A549 (cell line): ENCODE measurements around the gene NPHP3. TPM values are rescaled to one million over a fixed set of nuclear protein-coding genes. Genes with fewer than 3 reads are reported as not detected.
"Not testable (repeated sequence)": the region's sequence is repeated elsewhere in the genome, so short reads cannot be mapped to it uniquely, and the experiment has no call there.

ENCODE experiments used
- ATAC-seq, 2 experiments: fragments of 200-7000 bp in 1 of 2; fragments of >200 bp in 1 of 2; cut with Nextera tagmentation in 1 of 2; cut with Tn5 transposase in 1 of 2; 3 replicates each; pipeline versions ENCODE4 v1.8.0 to v1.9.1; 2018 to 2020; ENCODE audit warnings: mild to moderate bottlenecking in 1 of 2, moderate library complexity in 1 of 2
- CTCF ChIA-PET: fragments of 300-600 bp; sonication (Branson Sonifier 250); formaldehyde crosslinking; extraction: SDS; loops from one replicate; lab custom pipeline; 2021; ENCODE audit warnings: antibody characterized with exemption, inconsistent platforms; lab: Yijun Ruan, JAX
- POLR2A ChIA-PET: fragments of 350-600 bp; formaldehyde crosslinking; extraction: SDS; loops from one replicate; lab custom pipeline; 2021; ENCODE audit warnings: antibody characterized with exemption, inconsistent platforms; lab: Yijun Ruan, JAX
- DNase-seq, 2 experiments: peaks; one replicate each; pipeline versions ENCODE4 v3.0.0 to v3.0.0-alpha.2; 2011 to 2016; ENCODE audit warnings: low read depth in 1 of 2, low spot score in 1 of 2
- FAIRE-seq: peaks from 2 replicates; lab custom pipeline; 2011; peaks lifted over from hg19 to GRCh38; lab: Jason Lieb, UNC
- H3K27ac ChIP-seq, 2 experiments: fragments of >200 bp; sonication (Bioruptor Twin); formaldehyde crosslinking; 3 replicates each; pipeline ENCODE4 v1.5.1; 2016 to 2017
- H3K4me1 ChIP-seq: fragments of >200 bp; sonication (Bioruptor Twin); formaldehyde crosslinking; 3 replicates; pipeline ENCODE4 v1.6.1; 2016
- H3K4me2 ChIP-seq: fragments of >200 bp; sonication (Bioruptor Twin); formaldehyde crosslinking; 3 replicates; pipeline ENCODE4 v1.6.1; 2016
- H3K4me3 ChIP-seq: fragments of >200 bp; sonication (Bioruptor Twin); formaldehyde crosslinking; 3 replicates; pipeline ENCODE4 v1.5.1; 2016
- H3K9me3 ChIP-seq: fragments of >200 bp; sonication (Bioruptor Twin); formaldehyde crosslinking; 3 replicates; pipeline ENCODE4 v1.6.1; 2016
- CBX2 ChIP-seq: fragments of 200-600 bp; sonication (generic); IDR thresholded peaks from 2 replicates; pipeline ENCODE4 v1.6.1; 2016; ENCODE audit warnings: low read depth, mild to moderate bottlenecking, borderline replicate concordance
- CEBPB ChIP-seq, 2 experiments: fragments of >200 bp in 1 of 2; sonication (Bioruptor Twin) in 1 of 2; formaldehyde crosslinking in 1 of 2; IDR thresholded peaks; 2 replicates each; pipeline ENCODE4 v1.6.1; 2012 to 2016
- CHD4 ChIP-seq: fragments of 200-600 bp; sonication (generic); IDR thresholded peaks from 2 replicates; pipeline ENCODE4 v1.6.1; 2016; ENCODE audit warnings: antibody characterized with exemption, mild to moderate bottlenecking, borderline replicate concordance
- FOXS1 ChIP-seq: fragments of 250-450 bp; sonication (Bioruptor Pico); IDR thresholded peaks from 2 replicates; pipeline ENCODE4 v1.5.0; 2020; ENCODE audit warnings: mild to moderate bottlenecking, moderate library complexity
- HOXB13 ChIP-seq: fragments of 250-450 bp; sonication (Bioruptor Pico); IDR thresholded peaks from 2 replicates; pipeline ENCODE4 v1.5.0; 2020; ENCODE audit warnings: low read depth, mild to moderate bottlenecking, moderate library complexity
- JUNB ChIP-seq: fragments of >200 bp; sonication (Bioruptor Twin); formaldehyde crosslinking; IDR thresholded peaks from 2 replicates; pipeline ENCODE4 v1.6.1; 2016
- KDM5A ChIP-seq: fragments of 200-600 bp; sonication (generic); IDR thresholded peaks from 2 replicates; pipeline ENCODE4 v1.6.1; 2016; ENCODE audit warnings: antibody characterized with exemption, mild to moderate bottlenecking
- NFE2L2 ChIP-seq: fragments of 150-350 bp; conservative IDR thresholded peaks from 2 replicates; pipeline ENCODE4 v1.6.1; 2014; ENCODE audit warnings: low read length
- PHF8 ChIP-seq: fragments of 200-600 bp; sonication (generic); IDR thresholded peaks from 2 replicates; pipeline ENCODE4 v1.6.1; 2016; ENCODE audit warnings: low read depth, mild to moderate bottlenecking, antibody characterized with exemption, moderate library complexity, borderline replicate concordance
- RAD21 ChIP-seq, 2 experiments: fragments of >200 bp in 1 of 2; sonication (Bioruptor Twin) in 1 of 2; formaldehyde crosslinking in 1 of 2; IDR thresholded peaks in 1 of 2; conservative IDR thresholded peaks in 1 of 2; 2 replicates in 1 of 2; 3 replicates in 1 of 2; pipeline ENCODE4 v1.6.1; 2012 to 2018; ENCODE audit warnings: inconsistent platforms in 1 of 2
- RFX5 ChIP-seq: fragments of 450-650 bp; IDR thresholded peaks from 2 replicates; pipeline ENCODE4 v1.7.1; 2014; ENCODE audit warnings: antibody characterized with exemption, mild to moderate bottlenecking, moderate library complexity
- SMC3 ChIP-seq: fragments of >200 bp; sonication (Bioruptor Twin); formaldehyde crosslinking; IDR thresholded peaks from 3 replicates; pipeline ENCODE4 v1.6.1; 2018; ENCODE audit warnings: inconsistent platforms
- SREBF2 ChIP-seq: fragments of 450-650 bp; IDR thresholded peaks from 2 replicates; pipeline ENCODE4 v1.6.1; 2014; ENCODE audit warnings: mild to moderate bottlenecking, moderate library complexity
- TP53 ChIP-seq: fragments of 250-450 bp; sonication (Bioruptor Pico); IDR thresholded peaks from 2 replicates; pipeline ENCODE4 v1.5.0; 2021; ENCODE audit warnings: mild to moderate bottlenecking, moderate library complexity
- ZSCAN20 ChIP-seq: fragments of 250-450 bp; sonication (Bioruptor Pico); IDR thresholded peaks from 2 replicates; pipeline ENCODE4 v1.8.0; 2022; ENCODE audit warnings: mild to moderate bottlenecking, moderate library complexity
- WGBS: methylation state at CpG from one replicate; pipeline ENCODE4 v1.1.6; 2017; ENCODE audit errors: missing lambda C conversion rate; 5-methylcytosine and 5-hydroxymethylcytosine counted together
- polyA plus RNA-seq, 4 experiments: library from polyadenylated mRNA; depleted of rRNA in 3 of 4; stranded (reverse); fragments of >200 nt; fragmentation: RNase III in 1 of 4; extraction: RNeasy Plus Mini Kit Qiagen cat#74134 plus additional on column Dnase treatment in 1 of 4; gene quantifications; 2 replicates in 3 of 4; 3 replicates in 1 of 4; pipeline ENCODE4 v1.2.3, GENCODE V29; 2011 to 2017
- TF ChIP-seq, protein P1 (sequence below): fragments of >200 bp; sonication (Bioruptor Twin); formaldehyde crosslinking; IDR thresholded peaks from 3 replicates; pipeline ENCODE4 v1.5.1; 2016
- TF ChIP-seq, protein P2 (sequence below): fragments of 200-600 bp; sonication (generic); IDR thresholded peaks from 2 replicates; pipeline ENCODE4 v1.6.1; 2016; ENCODE audit warnings: antibody characterized with exemption, mild to moderate bottlenecking, moderate library complexity
- TF ChIP-seq, protein P3 (sequence below): fragments of >200 bp; sonication (Bioruptor Twin); formaldehyde crosslinking; IDR thresholded peaks from 2 replicates; pipeline ENCODE4 v1.6.1; 2016
- TF ChIP-seq, protein P4 (sequence below): IDR thresholded peaks from 2 replicates; pipeline ENCODE4 v1.6.1; 2012
- TF ChIP-seq, protein P5 (sequence below): fragments of 450-650 bp; IDR thresholded peaks from 2 replicates; pipeline ENCODE4 v1.6.1; 2014; ENCODE audit warnings: antibody characterized with exemption

Gene NPHP3
- polyA plus RNA-seq, 2 of the 4 experiments (the other 2 are of a cell fraction) = 6.5 to 18.6 TPM

DNA sequence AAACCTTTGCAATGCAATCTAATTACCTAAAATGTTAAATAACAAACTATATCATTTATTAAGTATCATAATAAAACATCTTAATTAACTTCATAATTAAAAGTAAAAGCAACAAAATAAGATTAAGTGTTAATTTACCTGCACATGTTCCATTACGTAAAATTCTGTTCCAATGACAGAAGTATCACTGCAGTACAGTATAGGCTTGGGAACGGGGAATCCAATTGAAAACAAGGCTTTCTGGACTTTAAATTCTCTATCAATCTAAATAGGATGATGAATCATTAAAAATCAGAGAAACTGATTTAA is 79.7 kb downstream of the NPHP3 start:
- Histone ChIP-seq H3K4me2 (no peak overlapping the region), H3K27ac (no peak overlapping the region), H3K9me3 (no peaks in the 10 kb centered on the region), H3K4me1 (peaks cover 21% of the 10 kb centered on the region), H3K4me3 (no peak overlapping the region)
- no peak for ATAC-seq
- no peak for FAIRE-seq
- no peak for DNase-seq
- WGBS = 45% methylated on average over 2 of the region's 2 CpGs
- CTCF ChIA-PET = interaction anchor here (0.9 to 2.1 kb wide), 10 partner anchors 11 to 291 kb away, joined by 3 to 16 read pairs (median 6); partner anchors contain the start of genes ACAD11 and UBA5
- TF ChIP-seq RAD21 (conservative IDR thresholded peaks at IDR 0.05 in 1 of 2, IDR thresholded peaks at IDR 0.05 in 1 of 2) = 0 out of 5 replicates have a peak, but pooled peaks of 1 of the 2 experiments have one; percentile 4
- no peak for TF ChIP-seq JUNB
- TF ChIP-seq, all 56 proteins: peak for 1
- POLR2A ChIA-PET = interaction anchor here (1.0 kb wide), 1 partner anchor 17 kb away, joined by 3 read pairs; the partner anchor contains the start of genes ACAD11 and UBA5

DNA sequence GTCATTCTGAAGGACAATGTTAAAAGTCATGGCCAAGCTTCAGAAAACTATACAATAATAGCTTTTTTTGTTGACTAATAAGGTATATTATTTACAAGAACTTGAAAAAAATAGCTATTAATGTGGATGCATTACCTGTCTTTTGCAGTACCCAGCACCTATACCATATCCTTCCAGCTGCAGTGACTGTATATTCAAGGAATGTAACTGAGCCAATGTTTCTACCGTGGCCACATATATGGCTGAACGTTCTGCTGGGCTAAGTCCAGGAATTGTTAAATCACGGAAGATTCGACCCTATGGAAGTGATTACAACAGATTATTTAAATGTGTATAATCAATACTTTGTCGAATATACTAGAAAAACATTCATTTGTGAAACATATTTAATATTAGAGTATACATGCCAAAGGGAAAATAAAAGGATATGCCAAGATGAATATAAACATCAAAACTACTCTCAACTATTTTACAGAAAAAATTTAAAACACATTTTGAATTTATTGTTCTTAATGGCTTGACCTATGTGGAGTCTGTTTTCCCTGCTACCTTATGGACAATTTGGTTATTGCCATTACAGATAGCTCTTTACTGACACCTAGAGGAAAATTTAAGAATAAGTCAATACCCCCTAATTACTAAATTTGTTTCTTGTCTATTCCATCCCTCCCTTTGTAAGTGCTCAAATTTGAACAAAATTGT is 80.2 kb downstream of the NPHP3 start:
- no peak for FAIRE-seq
- WGBS = 48% methylated on average over 5 of the region's 5 CpGs
- peak; percentile 37 to 38 for DNase-seq
- H3K27ac ChIP-seq = no peak overlapping the region
- no peaks in the 10 kb centered on the region for H3K9me3 ChIP-seq
- TF ChIP-seq RAD21 (conservative IDR thresholded peaks at IDR 0.05 in 1 of 2, IDR thresholded peaks at IDR 0.05 in 1 of 2) (peak; percentile 64 to 66), HOXB13 (CRISPR knock-in tag) (no peak), PHF8 (no peak), TP53 (CRISPR knock-in tag) (no peak), FOXS1 (CRISPR knock-in tag) (no peak), SMC3 (peak; percentile 53), KDM5A (no peak)
- TF ChIP-seq, protein P1, sequence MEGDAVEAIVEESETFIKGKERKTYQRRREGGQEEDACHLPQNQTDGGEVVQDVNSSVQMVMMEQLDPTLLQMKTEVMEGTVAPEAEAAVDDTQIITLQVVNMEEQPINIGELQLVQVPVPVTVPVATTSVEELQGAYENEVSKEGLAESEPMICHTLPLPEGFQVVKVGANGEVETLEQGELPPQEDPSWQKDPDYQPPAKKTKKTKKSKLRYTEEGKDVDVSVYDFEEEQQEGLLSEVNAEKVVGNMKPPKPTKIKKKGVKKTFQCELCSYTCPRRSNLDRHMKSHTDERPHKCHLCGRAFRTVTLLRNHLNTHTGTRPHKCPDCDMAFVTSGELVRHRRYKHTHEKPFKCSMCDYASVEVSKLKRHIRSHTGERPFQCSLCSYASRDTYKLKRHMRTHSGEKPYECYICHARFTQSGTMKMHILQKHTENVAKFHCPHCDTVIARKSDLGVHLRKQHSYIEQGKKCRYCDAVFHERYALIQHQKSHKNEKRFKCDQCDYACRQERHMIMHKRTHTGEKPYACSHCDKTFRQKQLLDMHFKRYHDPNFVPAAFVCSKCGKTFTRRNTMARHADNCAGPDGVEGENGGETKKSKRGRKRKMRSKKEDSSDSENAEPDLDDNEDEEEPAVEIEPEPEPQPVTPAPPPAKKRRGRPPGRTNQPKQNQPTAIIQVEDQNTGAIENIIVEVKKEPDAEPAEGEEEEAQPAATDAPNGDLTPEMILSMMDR = peak; percentile 74
- peak; percentile 50 to 68; a peak in 5 of 6 replicates for ATAC-seq
- peaks cover 26% of the 10 kb centered on the region for H3K4me1 ChIP-seq
- no peak overlapping the region for H3K4me2 ChIP-seq
- no peak overlapping the region for H3K4me3 ChIP-seq
- CTCF ChIA-PET = interaction anchor here (0.9 to 2.1 kb wide), 14 partner anchors 11 to 290 kb away, joined by 3 to 16 read pairs (median 4); partner anchors contain the start of genes ACAD11 and UBA5
- POLR2A ChIA-PET = interaction anchor here (1.0 kb wide), 1 partner anchor 18 kb away, joined by 3 read pairs; the partner anchor contains the start of genes ACAD11 and UBA5

DNA sequence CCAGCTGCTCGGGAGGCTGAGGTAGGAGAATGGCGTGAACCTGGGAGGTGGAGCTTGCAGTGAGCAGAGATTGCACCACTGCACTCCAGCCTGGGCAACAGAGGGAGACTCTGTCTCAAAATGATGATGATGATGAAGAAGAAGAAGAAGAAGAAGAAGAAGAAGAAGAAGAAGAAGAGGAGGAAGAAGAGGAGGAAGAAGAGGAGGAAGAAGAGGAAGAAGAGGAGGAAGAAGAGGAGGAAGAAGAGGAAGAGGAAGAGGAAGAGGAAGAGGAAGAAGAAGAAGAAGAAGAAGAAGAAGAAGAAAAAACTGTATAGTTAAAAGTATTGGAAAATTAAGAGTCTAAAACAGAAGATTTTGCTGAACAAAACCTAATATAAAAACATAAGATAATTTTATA is 80.8 kb downstream of the NPHP3 start:
- H3K4me2 ChIP-seq, DNase-seq, H3K4me3 ChIP-seq, FAIRE-seq, ATAC-seq, POLR2A ChIA-PET, H3K27ac ChIP-seq, H3K9me3 ChIP-seq: not testable (repeated sequence)
- CTCF ChIA-PET = interaction anchor here (0.7 to 2.1 kb wide), 12 partner anchors 12 to 290 kb away, joined by 3 to 16 read pairs (median 4); partner anchors contain the start of genes ACAD11 and UBA5
- 91% methylated on average over 2 of the region's 2 CpGs for WGBS
- H3K4me1 ChIP-seq = peaks cover 29% of the 10 kb centered on the region

DNA sequence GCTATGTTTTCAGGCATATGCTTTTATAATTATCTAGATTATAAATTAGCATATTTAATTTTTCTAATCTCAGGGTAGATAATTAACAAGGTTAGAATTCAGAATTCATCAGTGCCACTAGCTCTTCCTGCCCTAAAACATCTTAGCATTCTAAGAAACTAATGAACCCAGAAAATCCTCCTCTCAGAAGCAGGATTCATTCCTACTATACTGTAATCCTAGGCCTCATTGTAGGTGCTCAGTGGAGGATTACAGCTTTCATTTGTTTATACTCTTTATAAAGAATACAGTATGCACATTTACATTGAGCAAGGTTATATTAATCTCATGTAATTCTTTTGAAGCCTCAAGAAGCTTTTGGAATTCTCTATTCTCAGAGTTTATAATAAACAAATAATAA is 83.5 kb downstream of the NPHP3 start:
- H3K27ac ChIP-seq = no peak overlapping the region
- POLR2A ChIA-PET = no interaction called here
- no peaks in the 10 kb centered on the region for H3K9me3 ChIP-seq
- no peak for ATAC-seq
- no peak for DNase-seq
- CTCF ChIA-PET = interaction anchor here (2.1 kb wide), 1 partner anchor 102 kb away, joined by 10 read pairs; no protein-coding TSS in a partner anchor
- no peak overlapping the region; the same call in 2 of the 3 replicates for H3K4me2 ChIP-seq
- H3K4me1 ChIP-seq = peaks cover 20% of the 10 kb centered on the region; the same call in 2 of the 3 replicates
- no peak for FAIRE-seq
- no peak overlapping the region for H3K4me3 ChIP-seq
- TF ChIP-seq, protein P2, sequence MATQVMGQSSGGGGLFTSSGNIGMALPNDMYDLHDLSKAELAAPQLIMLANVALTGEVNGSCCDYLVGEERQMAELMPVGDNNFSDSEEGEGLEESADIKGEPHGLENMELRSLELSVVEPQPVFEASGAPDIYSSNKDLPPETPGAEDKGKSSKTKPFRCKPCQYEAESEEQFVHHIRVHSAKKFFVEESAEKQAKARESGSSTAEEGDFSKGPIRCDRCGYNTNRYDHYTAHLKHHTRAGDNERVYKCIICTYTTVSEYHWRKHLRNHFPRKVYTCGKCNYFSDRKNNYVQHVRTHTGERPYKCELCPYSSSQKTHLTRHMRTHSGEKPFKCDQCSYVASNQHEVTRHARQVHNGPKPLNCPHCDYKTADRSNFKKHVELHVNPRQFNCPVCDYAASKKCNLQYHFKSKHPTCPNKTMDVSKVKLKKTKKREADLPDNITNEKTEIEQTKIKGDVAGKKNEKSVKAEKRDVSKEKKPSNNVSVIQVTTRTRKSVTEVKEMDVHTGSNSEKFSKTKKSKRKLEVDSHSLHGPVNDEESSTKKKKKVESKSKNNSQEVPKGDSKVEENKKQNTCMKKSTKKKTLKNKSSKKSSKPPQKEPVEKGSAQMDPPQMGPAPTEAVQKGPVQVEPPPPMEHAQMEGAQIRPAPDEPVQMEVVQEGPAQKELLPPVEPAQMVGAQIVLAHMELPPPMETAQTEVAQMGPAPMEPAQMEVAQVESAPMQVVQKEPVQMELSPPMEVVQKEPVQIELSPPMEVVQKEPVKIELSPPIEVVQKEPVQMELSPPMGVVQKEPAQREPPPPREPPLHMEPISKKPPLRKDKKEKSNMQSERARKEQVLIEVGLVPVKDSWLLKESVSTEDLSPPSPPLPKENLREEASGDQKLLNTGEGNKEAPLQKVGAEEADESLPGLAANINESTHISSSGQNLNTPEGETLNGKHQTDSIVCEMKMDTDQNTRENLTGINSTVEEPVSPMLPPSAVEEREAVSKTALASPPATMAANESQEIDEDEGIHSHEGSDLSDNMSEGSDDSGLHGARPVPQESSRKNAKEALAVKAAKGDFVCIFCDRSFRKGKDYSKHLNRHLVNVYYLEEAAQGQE = no peak
- TF ChIP-seq, protein P3, sequence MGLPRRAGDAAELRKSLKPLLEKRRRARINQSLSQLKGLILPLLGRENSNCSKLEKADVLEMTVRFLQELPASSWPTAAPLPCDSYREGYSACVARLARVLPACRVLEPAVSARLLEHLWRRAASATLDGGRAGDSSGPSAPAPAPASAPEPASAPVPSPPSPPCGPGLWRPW = no peak
- TF ChIP-seq CBX2 = no peak
- TF ChIP-seq, protein P4, sequence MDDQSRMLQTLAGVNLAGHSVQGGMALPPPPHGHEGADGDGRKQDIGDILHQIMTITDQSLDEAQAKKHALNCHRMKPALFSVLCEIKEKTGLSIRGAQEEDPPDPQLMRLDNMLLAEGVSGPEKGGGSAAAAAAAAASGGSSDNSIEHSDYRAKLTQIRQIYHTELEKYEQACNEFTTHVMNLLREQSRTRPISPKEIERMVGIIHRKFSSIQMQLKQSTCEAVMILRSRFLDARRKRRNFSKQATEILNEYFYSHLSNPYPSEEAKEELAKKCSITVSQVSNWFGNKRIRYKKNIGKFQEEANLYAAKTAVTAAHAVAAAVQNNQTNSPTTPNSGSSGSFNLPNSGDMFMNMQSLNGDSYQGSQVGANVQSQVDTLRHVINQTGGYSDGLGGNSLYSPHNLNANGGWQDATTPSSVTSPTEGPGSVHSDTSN = no peak
- TF ChIP-seq RFX5 = no peak
- no peak for TF ChIP-seq CHD4
- TF ChIP-seq ZSCAN20 (CRISPR knock-in tag) = no peak
- TF ChIP-seq NFE2L2 = no peak
- no peak for TF ChIP-seq JUNB
- TF ChIP-seq CEBPB (IDR thresholded peaks at IDR 0.05) = no peak
- TF ChIP-seq SREBF2 = no peak
- TF ChIP-seq, protein P5, sequence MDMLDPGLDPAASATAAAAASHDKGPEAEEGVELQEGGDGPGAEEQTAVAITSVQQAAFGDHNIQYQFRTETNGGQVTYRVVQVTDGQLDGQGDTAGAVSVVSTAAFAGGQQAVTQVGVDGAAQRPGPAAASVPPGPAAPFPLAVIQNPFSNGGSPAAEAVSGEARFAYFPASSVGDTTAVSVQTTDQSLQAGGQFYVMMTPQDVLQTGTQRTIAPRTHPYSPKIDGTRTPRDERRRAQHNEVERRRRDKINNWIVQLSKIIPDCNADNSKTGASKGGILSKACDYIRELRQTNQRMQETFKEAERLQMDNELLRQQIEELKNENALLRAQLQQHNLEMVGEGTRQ = no peak
